Measurements from ENCODE around the gene RASSF9. TPM values are rescaled to one million over a fixed set of nuclear protein-coding genes. Genes with fewer than 3 reads are reported as not detected.

Gene RASSF9
- total RNA-seq, 4 donors from 2014 or later: 0.55 to 0.79 TPM; not detected in 2

DNA sequence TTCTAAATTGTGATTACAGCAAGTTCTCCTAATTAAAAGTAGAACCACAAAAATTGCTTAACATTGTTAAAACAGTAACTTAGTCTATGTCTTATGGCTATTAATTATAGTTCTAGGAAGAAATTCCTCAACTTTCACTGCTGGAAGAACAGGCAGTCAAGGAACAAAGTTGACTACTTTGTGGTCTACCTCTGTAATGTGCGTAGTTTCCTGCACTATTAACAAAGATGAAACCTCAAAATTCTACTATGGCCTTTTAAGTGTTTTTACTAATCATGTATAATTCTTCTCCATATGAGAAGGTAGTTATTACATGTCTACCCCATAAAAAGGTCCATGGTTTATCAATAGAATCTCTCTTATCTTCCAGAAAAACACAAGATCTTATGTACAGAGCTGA, 7.6 kb downstream of the RASSF9 start:
- no peaks in the 10 kb centered on the region for H3K4me1 ChIP-seq
- no peaks in the 10 kb centered on the region for H3K36me3 ChIP-seq
- intact Hi-C loops (cut with DNase I; ENCODE audit: low total_unique reads) (no loop called here), in situ Hi-C loops (cut with MboI; ENCODE audit: low pct_ligation_motif_present in 1 of 4, low pct_unique_long_range_greater_than_20kb in 1 of 4, low sequenced_read_pairs in 3 of 4) (no loop called here)
- DNase-seq: no peak
- TF ChIP-seq, protein P1, sequence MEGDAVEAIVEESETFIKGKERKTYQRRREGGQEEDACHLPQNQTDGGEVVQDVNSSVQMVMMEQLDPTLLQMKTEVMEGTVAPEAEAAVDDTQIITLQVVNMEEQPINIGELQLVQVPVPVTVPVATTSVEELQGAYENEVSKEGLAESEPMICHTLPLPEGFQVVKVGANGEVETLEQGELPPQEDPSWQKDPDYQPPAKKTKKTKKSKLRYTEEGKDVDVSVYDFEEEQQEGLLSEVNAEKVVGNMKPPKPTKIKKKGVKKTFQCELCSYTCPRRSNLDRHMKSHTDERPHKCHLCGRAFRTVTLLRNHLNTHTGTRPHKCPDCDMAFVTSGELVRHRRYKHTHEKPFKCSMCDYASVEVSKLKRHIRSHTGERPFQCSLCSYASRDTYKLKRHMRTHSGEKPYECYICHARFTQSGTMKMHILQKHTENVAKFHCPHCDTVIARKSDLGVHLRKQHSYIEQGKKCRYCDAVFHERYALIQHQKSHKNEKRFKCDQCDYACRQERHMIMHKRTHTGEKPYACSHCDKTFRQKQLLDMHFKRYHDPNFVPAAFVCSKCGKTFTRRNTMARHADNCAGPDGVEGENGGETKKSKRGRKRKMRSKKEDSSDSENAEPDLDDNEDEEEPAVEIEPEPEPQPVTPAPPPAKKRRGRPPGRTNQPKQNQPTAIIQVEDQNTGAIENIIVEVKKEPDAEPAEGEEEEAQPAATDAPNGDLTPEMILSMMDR (IDR thresholded peaks at IDR 0.05): no peak
- TF ChIP-seq POLR2AphosphoS5 (IDR thresholded peaks at IDR 0.05) (no peak), POLR2A (IDR thresholded peaks at IDR 0.05) (no peak), EP300 (IDR thresholded peaks at IDR 0.05; ENCODE audit: low read depth) (no peak)
- no peak overlapping the region for H3K4me3 ChIP-seq
- H3K9me3 ChIP-seq: no peaks in the 10 kb centered on the region
- H3K27ac ChIP-seq: no peak overlapping the region
- WGBS, 2 donors (ENCODE audit: low coverage in 1 of 2): 92% methylated on average over 1 of the region's 1 CpG; no CpG with 5 or more reads in 1 of the 2 donors
- no peaks in the 10 kb centered on the region for H3K27me3 ChIP-seq

DNA sequence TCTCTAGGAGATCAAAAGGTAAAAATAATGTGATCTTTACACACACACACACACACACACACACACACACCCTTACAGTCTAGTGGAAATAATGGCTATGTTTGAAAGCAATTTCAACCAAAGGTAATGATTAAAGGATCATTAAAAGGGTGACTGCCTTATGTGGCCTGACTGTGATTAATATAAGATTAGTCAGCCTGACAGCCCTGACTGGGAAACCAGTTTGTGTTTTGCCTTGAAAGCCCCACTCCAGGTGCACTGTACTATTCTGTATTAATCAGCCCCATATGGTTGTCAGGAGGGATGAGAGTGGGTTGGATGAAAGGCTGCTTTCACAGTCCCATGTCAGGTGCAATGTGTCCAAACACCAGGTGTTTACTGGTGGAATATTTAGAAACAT, 10.5 kb downstream of the RASSF9 start:
- intact Hi-C loops (cut with DNase I; ENCODE audit: low total_unique reads): no loop called here
- DNase-seq: no peak
- no peak overlapping the region for H3K27ac ChIP-seq
- in situ Hi-C loops (cut with MboI; ENCODE audit: low pct_ligation_motif_present in 1 of 4, low pct_unique_long_range_greater_than_20kb in 1 of 4, low sequenced_read_pairs in 3 of 4): no loop called here
- no peaks in the 10 kb centered on the region for H3K36me3 ChIP-seq
- no peaks in the 10 kb centered on the region for H3K4me1 ChIP-seq
- TF ChIP-seq POLR2AphosphoS5 (IDR thresholded peaks at IDR 0.05): no peak
- no peak for TF ChIP-seq POLR2A (IDR thresholded peaks at IDR 0.05)
- no peak for TF ChIP-seq EP300 (IDR thresholded peaks at IDR 0.05; ENCODE audit: low read depth)
- TF ChIP-seq, protein P1 (IDR thresholded peaks at IDR 0.05): no peak
- no peak overlapping the region for H3K4me3 ChIP-seq
- no peaks in the 10 kb centered on the region for H3K27me3 ChIP-seq
- no peaks in the 10 kb centered on the region for H3K9me3 ChIP-seq

DNA sequence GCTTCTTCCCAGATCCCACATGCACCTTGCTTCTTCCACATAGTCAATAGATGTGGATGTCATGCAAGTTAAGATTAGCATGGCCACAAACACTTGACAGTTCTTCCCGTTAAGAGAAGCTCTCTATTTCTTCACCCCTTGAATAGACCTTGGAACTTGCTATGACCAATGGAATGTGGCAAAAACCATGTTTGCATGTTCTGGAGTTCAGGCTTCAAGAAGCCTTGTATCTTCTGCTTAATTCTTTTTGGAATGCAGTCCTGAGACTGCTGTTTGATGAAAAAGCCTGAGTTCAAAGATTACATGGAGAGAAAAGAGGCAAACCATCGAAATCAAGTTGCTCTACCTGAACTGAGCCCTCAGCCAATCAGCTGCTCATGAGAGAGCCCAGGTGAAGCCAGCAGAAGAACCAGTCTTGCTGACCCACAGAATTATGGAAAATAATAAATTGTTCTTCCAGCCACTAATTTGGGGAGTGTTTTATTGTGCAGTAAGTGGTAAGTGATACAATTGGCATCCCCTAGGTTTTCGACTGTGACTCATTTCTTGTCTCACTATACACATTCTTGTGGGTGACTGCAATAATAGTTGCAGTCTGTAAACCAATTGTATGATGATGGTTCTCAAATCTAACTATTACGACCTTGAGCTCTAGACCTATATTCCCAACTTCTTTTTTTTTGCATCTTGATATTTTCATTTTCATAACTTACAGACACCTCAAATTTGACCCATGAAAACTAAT, 12.6 kb downstream of the RASSF9 start:
- TF ChIP-seq POLR2AphosphoS5 (IDR thresholded peaks at IDR 0.05): no peak
- TF ChIP-seq EP300 (IDR thresholded peaks at IDR 0.05; ENCODE audit: low read depth): no peak
- no peak for TF ChIP-seq POLR2A (IDR thresholded peaks at IDR 0.05)
- TF ChIP-seq, protein P1 (IDR thresholded peaks at IDR 0.05): no peak
- Histone ChIP-seq H3K4me3 (no peak overlapping the region), H3K27ac (no peak overlapping the region), H3K4me1 (no peaks in the 10 kb centered on the region), H3K27me3 (no peaks in the 10 kb centered on the region), H3K9me3 (no peaks in the 10 kb centered on the region), H3K36me3 (no peaks in the 10 kb centered on the region)
- WGBS, 2 donors (ENCODE audit: low coverage in 1 of 2): 60 to 73% methylated on average over 4 of the region's 4 CpGs
- in situ Hi-C loops (cut with MboI; ENCODE audit: low pct_ligation_motif_present in 1 of 4, low pct_unique_long_range_greater_than_20kb in 1 of 4, low sequenced_read_pairs in 3 of 4): no loop called here
- intact Hi-C loops (cut with DNase I; ENCODE audit: low total_unique reads): no loop called here
- no peak for DNase-seq

DNA sequence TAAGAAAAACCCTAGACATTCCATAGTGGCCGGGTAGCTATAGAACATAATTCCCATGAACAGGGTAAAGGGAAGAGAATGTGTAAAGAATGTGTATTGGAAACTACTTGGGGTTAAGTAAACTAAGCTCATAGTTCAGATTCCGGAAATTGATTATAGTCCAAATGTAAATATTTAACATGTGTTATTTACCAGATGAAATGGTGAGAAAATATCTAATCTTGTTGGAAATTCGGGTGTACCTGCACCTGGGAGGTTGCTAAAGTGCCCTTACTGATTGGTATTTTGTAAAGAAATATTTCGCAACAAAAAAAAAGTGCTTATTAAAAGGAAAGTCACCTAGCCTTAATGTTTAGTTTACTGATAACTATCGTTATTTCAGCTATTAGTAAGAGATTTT, 14.4 kb downstream of the RASSF9 start:
- Histone ChIP-seq H3K4me1 (no peaks in the 10 kb centered on the region), H3K4me3 (no peak overlapping the region), H3K9me3 (no peaks in the 10 kb centered on the region), H3K36me3 (no peaks in the 10 kb centered on the region), H3K27ac (no peak overlapping the region), H3K27me3 (no peaks in the 10 kb centered on the region)
- WGBS, 2 donors (ENCODE audit: low coverage in 1 of 2): 36 to 45% methylated on average over 5 of the region's 5 CpGs
- TF ChIP-seq EP300 (IDR thresholded peaks at IDR 0.05; ENCODE audit: low read depth) (no peak), POLR2A (IDR thresholded peaks at IDR 0.05) (no peak), POLR2AphosphoS5 (IDR thresholded peaks at IDR 0.05) (no peak)
- TF ChIP-seq, protein P1 (IDR thresholded peaks at IDR 0.05): no peak
- intact Hi-C loops (cut with DNase I; ENCODE audit: low total_unique reads) (no loop called here), in situ Hi-C loops (cut with MboI; ENCODE audit: low pct_ligation_motif_present in 1 of 4, low pct_unique_long_range_greater_than_20kb in 1 of 4, low sequenced_read_pairs in 3 of 4) (no loop called here)
- no peak for DNase-seq

Data from transverse colon (tissue), 4 donors.